Measurements from ENCODE around the gene TRIM65.

TRIM65 gene

GRCh38 chr17:75896415-75897159, at the start of gene TRIM65:
TSS of gene TRIM65 (minus strand) at chr17:75896951. CDS start at chr17:75896937, 14 bp downstream.
- DNase-seq (ENCODE audit: low read depth) = no peak

GRCh38 chr17:75945211-75945610, 48.5 kb upstream of the TRIM65 start:
- DNase-seq (ENCODE audit: low read depth) = no peak

GRCh38 chr17:75943491-75943890, 46.7 kb upstream of the TRIM65 start:
- DNase-seq (ENCODE audit: low read depth) = no peak

GRCh38 chr17:75942473-75942872, 45.7 kb upstream of the TRIM65 start:
- no peak for DNase-seq (ENCODE audit: low read depth)

GRCh38 chr17:75941442-75941819, 44.7 kb upstream of the TRIM65 start:
- DNase-seq (ENCODE audit: low read depth) = no peak

GRCh38 chr17:75940727-75941441, 44.1 kb upstream of the TRIM65 start, which contains the start of gene FBF1:
TSS of gene FBF1 (minus strand) at chr17:75941042. CDS start at chr17:75938149, 2,893 bp downstream.
- DNase-seq (ENCODE audit: low read depth) = peak; percentile 60

- DNase-seq (ENCODE audit: low read depth) = no peak
Measured at GRCh38 chr17:75937652-75938051, 40.9 kb upstream of the TRIM65 start.

GRCh38 chr17:75933808-75934207, 37.1 kb upstream of the TRIM65 start:
- DNase-seq (ENCODE audit: low read depth) = no peak

GRCh38 chr17:75932852-75933251, 36.1 kb upstream of the TRIM65 start:
- DNase-seq (ENCODE audit: low read depth) = no peak

GRCh38 chr17:75931062-75931461, 34.3 kb upstream of the TRIM65 start:
- no peak for DNase-seq (ENCODE audit: low read depth)

- no peak for DNase-seq (ENCODE audit: low read depth)
Measured at GRCh38 chr17:75927286-75927922, 30.7 kb upstream of the TRIM65 start.

- DNase-seq (ENCODE audit: low read depth) = no peak
Measured at GRCh38 chr17:75926456-75926855, 29.7 kb upstream of the TRIM65 start.

- no peak for DNase-seq (ENCODE audit: low read depth)
Measured at GRCh38 chr17:75925912-75926311, 29.2 kb upstream of the TRIM65 start.

GRCh38 chr17:75925103-75925502, 28.4 kb upstream of the TRIM65 start:
- DNase-seq (ENCODE audit: low read depth) = no peak

GRCh38 chr17:75922963-75923874, 26.5 kb upstream of the TRIM65 start:
- DNase-seq (ENCODE audit: low read depth) = no peak

- DNase-seq (ENCODE audit: low read depth) = no peak
Measured at GRCh38 chr17:75922173-75922961, 25.6 kb upstream of the TRIM65 start.

- DNase-seq (ENCODE audit: low read depth) = no peak
Measured at GRCh38 chr17:75921596-75921995, 24.8 kb upstream of the TRIM65 start.

- DNase-seq (ENCODE audit: low read depth) = no peak
Measured at GRCh38 chr17:75920045-75920560, 23.4 kb upstream of the TRIM65 start.

- no peak for DNase-seq (ENCODE audit: low read depth)
Measured at GRCh38 chr17:75919611-75920010, 22.9 kb upstream of the TRIM65 start.

- DNase-seq (ENCODE audit: low read depth) = no peak
Measured at GRCh38 chr17:75917917-75918445, 21.2 kb upstream of the TRIM65 start.
